H1 (cell line): ENCODE measurements around the gene SCARB1. TPM values are rescaled to one million over a fixed set of nuclear protein-coding genes. Genes with fewer than 3 reads are reported as not detected.
A peak's percentile ranks its signal among the peaks of the same experiment; 100 is the strongest.

ENCODE experiments used
- CTCF ChIA-PET: fragments of 300-600 bp; sonication (Branson Sonifier 250); formaldehyde crosslinking; loops from one replicate; lab custom pipeline; 2021; ENCODE audit not compliant: partially characterized antibody; lab: Charles Lee
- POLR2A ChIA-PET: fragments of 300-600 bp; sonication (Branson Sonifier 250); formaldehyde crosslinking; loops from one replicate; lab custom pipeline; 2021; ENCODE audit warnings: inconsistent platforms; ENCODE audit not compliant: partially characterized antibody; lab: Charles Lee
- DNase-seq, 2 experiments: peaks; one replicate each; pipeline versions ENCODE4 v3.0.0 to v3.0.0-alpha.2; 2010 to 2022; ENCODE audit warnings: low spot score in 2 of 2, low read depth in 1 of 2, mixed read lengths in 1 of 2
- FAIRE-seq: peaks from 2 replicates; lab custom pipeline; 2011; peaks lifted over from hg19 to GRCh38; lab: Jason Lieb, UNC
- H2AFZ ChIP-seq: 2 replicates; pipeline ENCODE4 v1.8.1; 2012; ENCODE audit warnings: low read length, inconsistent platforms
- H2AK5ac ChIP-seq: 2 replicates; pipeline ENCODE4 v1.6.1; 2013; ENCODE audit warnings: low read depth, low read length
- H2BK120ac ChIP-seq: replicated peaks from 2 replicates; pipeline ENCODE3; 2013; ENCODE audit warnings: low read depth, low read length, inconsistent platforms
- H2BK12ac ChIP-seq: 2 replicates; pipeline ENCODE4 v1.6.1; 2013; ENCODE audit warnings: low read depth, low read length
- H2BK15ac ChIP-seq: 2 replicates; pipeline ENCODE4 v1.6.1; 2013; ENCODE audit warnings: low read length
- H2BK20ac ChIP-seq: 2 replicates; pipeline ENCODE4 v1.6.1; 2013; ENCODE audit warnings: low read length
- H2BK5ac ChIP-seq: 2 replicates; pipeline ENCODE4 v1.6.1; 2013; ENCODE audit warnings: low read depth, low read length
- H3K14ac ChIP-seq: 2 replicates; pipeline ENCODE4 v1.6.1; 2013; ENCODE audit warnings: inconsistent platforms; ENCODE audit not compliant: insufficient read length
- H3K18ac ChIP-seq: 2 replicates; pipeline ENCODE4 v1.6.1; 2013; ENCODE audit warnings: low read length; ENCODE audit errors: extremely low read depth
- H3K23ac ChIP-seq: 2 replicates; pipeline ENCODE4 v1.6.1; 2013; ENCODE audit warnings: inconsistent platforms; ENCODE audit not compliant: insufficient read length
- H3K23me2 ChIP-seq: 2 replicates; pipeline ENCODE4 v1.6.1; 2013; ENCODE audit warnings: low read depth, low read length
- H3K27ac ChIP-seq: 2 replicates; pipeline ENCODE4 v1.6.1; 2011; ENCODE audit warnings: low read depth, low read length, inconsistent platforms
- H3K27me3 ChIP-seq, 4 experiments: replicated peaks in 1 of 4; 1 replicate in 1 of 4; 2 replicates in 3 of 4; pipeline versions ENCODE4 v1.6.1 to v1.8.1; 2011 to 2013; ENCODE audit warnings: low read length in 3 of 4, mild to moderate bottlenecking in 3 of 4, inconsistent platforms in 2 of 4, mixed read lengths in 2 of 4, moderate library complexity in 1 of 4; ENCODE audit not compliant: control insufficient read depth in 3 of 4, insufficient read depth in 3 of 4; ENCODE audit errors: extremely low read depth in 1 of 4
- H3K36me3 ChIP-seq, 4 experiments: 2 replicates each; pipeline versions ENCODE4 v1.6.1 to v1.8.1; 2011 to 2013; ENCODE audit warnings: mild to moderate bottlenecking in 4 of 4, low read length in 3 of 4, moderate library complexity in 2 of 4, control low read depth in 1 of 4, inconsistent platforms in 1 of 4; ENCODE audit not compliant: insufficient read depth in 4 of 4, control insufficient read depth in 2 of 4
- H3K4ac ChIP-seq: replicated peaks from 2 replicates; pipeline ENCODE3; 2013; ENCODE audit warnings: low read length, low read depth, mixed read lengths, inconsistent platforms; ENCODE audit not compliant: insufficient read length
- H3K4me1 ChIP-seq, 4 experiments: replicated peaks in 1 of 4; 1 replicate in 1 of 4; 2 replicates in 3 of 4; pipeline versions ENCODE4 v1.6.1 to v1.8.1; 2011 to 2013; ENCODE audit warnings: low read length in 3 of 4, inconsistent platforms in 2 of 4, mixed read lengths in 1 of 4; ENCODE audit not compliant: insufficient read depth in 4 of 4, control insufficient read depth in 3 of 4
- H3K4me2 ChIP-seq, 2 experiments: 2 replicates each; pipeline versions ENCODE4 v1.6.1 to v1.8.1; 2011 to 2013; ENCODE audit warnings: low read depth in 2 of 2, low read length in 2 of 2, control low read depth in 1 of 2, inconsistent platforms in 1 of 2, mild to moderate bottlenecking in 1 of 2; ENCODE audit not compliant: insufficient read depth in 1 of 2
- H3K4me3 ChIP-seq, 4 experiments: fragments of 200-600, 300-600 bp in 1 of 4; sonication (generic), shearing (Covaris generic), sonication (Bioruptor Twin) in 1 of 4; 2 replicates each; pipeline versions ENCODE4 v1.5.1 to v1.8.1; 2011 to 2016; ENCODE audit warnings: low read length in 4 of 4, low read depth in 3 of 4, control low read depth in 2 of 4, inconsistent platforms in 2 of 4, mild to moderate bottlenecking in 2 of 4, mixed read lengths in 1 of 4, moderate library complexity in 1 of 4; ENCODE audit not compliant: insufficient read depth in 2 of 4; ENCODE audit errors: extremely low read depth in 1 of 4
- H3K56ac ChIP-seq: replicated peaks from 2 replicates; pipeline ENCODE3; 2013; ENCODE audit warnings: low read depth, mild to moderate bottlenecking, mixed read lengths, low read length, inconsistent platforms; ENCODE audit not compliant: insufficient read length
- H3K79me1 ChIP-seq: 2 replicates; pipeline ENCODE4 v1.6.1; 2013; ENCODE audit warnings: low read depth, low read length, control low read depth
- H3K79me2 ChIP-seq, 2 experiments: 2 replicates each; pipeline versions ENCODE4 v1.6.1 to v1.8.1; 2012 to 2013; ENCODE audit warnings: low read length in 2 of 2, mild to moderate bottlenecking in 2 of 2, inconsistent platforms in 1 of 2; ENCODE audit not compliant: insufficient read depth in 2 of 2, control insufficient read depth in 1 of 2
- H3K9ac ChIP-seq, 4 experiments: replicated peaks in 1 of 4; 1 replicate in 1 of 4; 2 replicates in 3 of 4; pipeline versions ENCODE4 v1.6.1 to v1.8.1; 2011 to 2013; ENCODE audit warnings: low read depth in 3 of 4, low read length in 3 of 4, control low read depth in 2 of 4, mild to moderate bottlenecking in 2 of 4, moderate library complexity in 2 of 4, inconsistent platforms in 1 of 4; ENCODE audit errors: extremely low read depth in 1 of 4
- H3K9me3 ChIP-seq, 2 experiments: 2 replicates each; pipeline versions ENCODE4 v1.6.1 to v1.8.1; 2012 to 2013; ENCODE audit warnings: mild to moderate bottlenecking in 2 of 2, moderate library complexity in 2 of 2, control low read depth in 1 of 2, inconsistent platforms in 1 of 2, low read depth in 1 of 2, low read length in 1 of 2, mixed read lengths in 1 of 2; ENCODE audit not compliant: insufficient read depth in 2 of 2
- H4K20me1 ChIP-seq, 2 experiments: replicated peaks in 1 of 2; 2 replicates each; pipeline versions ENCODE3 to v1.8.1; 2011 to 2013; ENCODE audit warnings: inconsistent platforms in 2 of 2, low read length in 2 of 2, mild to moderate bottlenecking in 1 of 2; ENCODE audit not compliant: insufficient read depth in 2 of 2, control insufficient read depth in 1 of 2
- H4K5ac ChIP-seq: 2 replicates; pipeline ENCODE4 v1.6.1; 2013; ENCODE audit warnings: low read length, low read depth, mixed read lengths, inconsistent platforms; ENCODE audit not compliant: insufficient read length
- H4K8ac ChIP-seq: 2 replicates; pipeline ENCODE4 v1.8.0; 2013; ENCODE audit warnings: mild to moderate bottlenecking, moderate library complexity, low read length, inconsistent platforms; ENCODE audit not compliant: insufficient read depth; ENCODE audit errors: extremely low read depth
- H4K91ac ChIP-seq: replicated peaks from 2 replicates; pipeline ENCODE3; 2013; ENCODE audit warnings: low read length, mixed read lengths, inconsistent platforms; ENCODE audit not compliant: insufficient read length
- HDAC6 ChIP-seq: IDR thresholded peaks from one replicate; pipeline ENCODE4 v1.7.1; 2012; ENCODE audit warnings: low read depth, mild to moderate bottlenecking, inconsistent platforms, low read length, moderate library complexity
- JUN ChIP-seq: IDR thresholded peaks from 2 replicates; pipeline ENCODE4 v1.6.1; 2011; ENCODE audit warnings: low read depth, mild to moderate bottlenecking, improper control_type of control experiment, low read length
- NANOG ChIP-seq: IDR thresholded peaks from 2 replicates; pipeline ENCODE4 v1.6.1; 2011; ENCODE audit warnings: low read length, low read depth, mild to moderate bottlenecking, inconsistent platforms; ENCODE audit not compliant: insufficient read depth, poor library complexity, severe bottlenecking
- RNF2 ChIP-seq: fragments of 200-900, 300-1000 bp; sonication (generic); IDR thresholded peaks from 2 replicates; pipeline ENCODE4 v1.7.1; 2016; ENCODE audit warnings: borderline replicate concordance, low read depth, mild to moderate bottlenecking, antibody characterized with exemption, low read length; ENCODE audit not compliant: poor library complexity, severe bottlenecking; ENCODE audit errors: missing control alignments
- SP2 ChIP-seq: IDR thresholded peaks from 2 replicates; pipeline ENCODE4 v1.6.1; 2012; ENCODE audit warnings: mild to moderate bottlenecking, low read length, inconsistent platforms
- TAF1 ChIP-seq: IDR thresholded peaks from 2 replicates; pipeline ENCODE4 v1.6.1; 2011; ENCODE audit warnings: mild to moderate bottlenecking, low read depth, low read length
- WGBS, 2 experiments: shearing (Covaris generic) in 1 of 2; methylation state at CpG; one replicate each; pipeline versions ENCODE4 v1.1.6 to v1.1.7; 2013 to 2015; ENCODE audit warnings: low lambda C conversion rate in 2 of 2, mixed read lengths in 2 of 2, inconsistent platforms in 1 of 2, low coverage in 1 of 2, missing lambda C conversion rate in 1 of 2; ENCODE audit not compliant: insufficient replicate concordance in 2 of 2, insufficient coverage in 1 of 2, insufficient read length in 1 of 2; ENCODE audit errors: extremely low coverage in 1 of 2, missing lambda C conversion rate in 1 of 2; 5-methylcytosine and 5-hydroxymethylcytosine counted together
- polyA plus RNA-seq, 7 experiments: library from polyadenylated mRNA; depleted of rRNA in 3 of 7; stranded (reverse) in 5 of 7; unstranded in 2 of 7; fragments of >200 nt in 5 of 7; fragments of 200-250 nt in 2 of 7; gene quantifications; 1 replicate in 5 of 7; 2 replicates in 1 of 7; 4 replicates in 1 of 7; pipeline versions ENCODE4 v1.2.1 to v1.2.3, GENCODE V29; 2011 to 2013; ENCODE audit warnings: missing spikeins in 2 of 7, mixed read lengths in 2 of 7
- total RNA-seq: library from RNA; stranded (reverse); fragmentation: NEBNext Ultra II Directional; extraction: Animal tissue kit (Norgen Biotek cat#: 25700); gene quantifications from 2 replicates; pipeline ENCODE4 v1.2.1, GENCODE V29; 2021
- TF ChIP-seq, protein P1 (sequence below): IDR thresholded peaks from 2 replicates; pipeline ENCODE4 v1.6.1; 2011; ENCODE audit warnings: low read depth, mild to moderate bottlenecking, low read length; ENCODE audit not compliant: insufficient read depth
- TF ChIP-seq, protein P2 (sequence below): IDR thresholded peaks from 2 replicates; pipeline ENCODE4 v1.6.1; 2012; ENCODE audit warnings: low read length, inconsistent platforms

SCARB1 gene
- total and polyA plus RNA-seq, 2 of the 8 experiments (the other 6 are each of a cell fraction or from before 2014, with no cell fraction given), result 45.3 to 57.1 TPM

DNA sequence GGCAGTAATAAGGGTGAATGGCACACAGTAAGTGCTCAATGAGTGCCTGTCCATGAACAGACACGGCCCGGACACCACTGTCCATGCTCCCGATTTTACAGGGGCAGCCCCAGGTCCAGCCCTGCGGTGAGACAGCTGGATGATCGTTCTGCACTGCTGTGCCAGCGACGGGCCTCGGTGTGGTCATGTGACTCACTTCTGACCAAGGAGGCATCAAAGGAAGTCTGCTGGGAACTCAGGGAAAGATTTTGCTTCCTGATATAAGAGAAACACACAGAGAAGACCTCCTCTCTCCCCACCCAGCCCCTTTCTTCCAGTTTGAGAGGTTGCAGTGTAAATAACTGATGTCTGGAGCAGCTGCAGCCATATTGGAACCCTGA is 126.6 kb downstream of the SCARB1 start:
- H3K36me3 ChIP-seq, result no peaks in the 10 kb centered on the region
- H3K18ac ChIP-seq, result no peak overlapping the region
- H3K23ac ChIP-seq, result no peak overlapping the region
- CTCF ChIA-PET, result interaction anchor here (8.9 to 13.8 kb wide), 2 partner anchors 17 to 27 kb away, joined by 76 to 159 read pairs; no protein-coding TSS in a partner anchor
- FAIRE-seq, result no peak
- H3K79me2 ChIP-seq, result no peaks in the 10 kb centered on the region
- no peak overlapping the region for H2BK5ac ChIP-seq
- no peak overlapping the region for H3K56ac ChIP-seq
- peaks cover 0 to 2% (median 0%) of the 10 kb centered on the region in 4 experiments; a peak in 2 of 7 replicates for H3K27me3 ChIP-seq
- no peaks in the 10 kb centered on the region; a peak in 1 of 4 replicates for H3K9me3 ChIP-seq
- no peak overlapping the region for H3K14ac ChIP-seq
- no peak overlapping the region for H3K4ac ChIP-seq
- H4K20me1 ChIP-seq, result no peaks in the 10 kb centered on the region
- H3K23me2 ChIP-seq, result no peaks in the 10 kb centered on the region
- H3K4me1 ChIP-seq, result peaks cover 0 to 10% (median 5%) of the 10 kb centered on the region in 4 experiments; a peak in 4 of 7 replicates
- no peak overlapping the region for H2AK5ac ChIP-seq
- no peak overlapping the region for H4K5ac ChIP-seq
- no peak overlapping the region for H2AFZ ChIP-seq
- H4K91ac ChIP-seq, result no peak overlapping the region
- H2BK12ac ChIP-seq, result 0 out of 2 replicates have a peak overlapping the region, but pooled peaks have one; percentile 19
- peak overlapping the region; percentile 78; the same call in 1 of the 2 replicates for H2BK15ac ChIP-seq
- POLR2A ChIA-PET, result interaction anchor here (0.6 to 0.9 kb wide), 2 partner anchors 9 to 11 kb away, joined by 3 read pairs; no protein-coding TSS in a partner anchor
- H3K4me3 ChIP-seq, result no peak overlapping the region
- no peak for DNase-seq
- no peaks in the 10 kb centered on the region for H3K79me1 ChIP-seq
- no peak overlapping the region for H3K9ac ChIP-seq
- 87% methylated on average over 8 of the region's 8 CpGs; no CpG with 5 or more reads in 1 of the 2 experiments for WGBS, 2 experiments
- H2BK20ac ChIP-seq, result no peak overlapping the region
- H4K8ac ChIP-seq, result no peak overlapping the region
- H3K4me2 ChIP-seq, result no peak overlapping the region
- H3K27ac ChIP-seq, result no peak overlapping the region
- no peak overlapping the region for H2BK120ac ChIP-seq
- no peak for TF ChIP-seq TAF1
- TF ChIP-seq, protein P1, sequence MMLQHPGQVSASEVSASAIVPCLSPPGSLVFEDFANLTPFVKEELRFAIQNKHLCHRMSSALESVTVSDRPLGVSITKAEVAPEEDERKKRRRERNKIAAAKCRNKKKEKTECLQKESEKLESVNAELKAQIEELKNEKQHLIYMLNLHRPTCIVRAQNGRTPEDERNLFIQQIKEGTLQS, result no peak
- TF ChIP-seq NANOG, result no peak
- no peak for TF ChIP-seq HDAC6
- TF ChIP-seq JUN, result no peak
- TF ChIP-seq SP2, result no peak
- TF ChIP-seq RNF2, result no peak
- TF ChIP-seq, protein P2, sequence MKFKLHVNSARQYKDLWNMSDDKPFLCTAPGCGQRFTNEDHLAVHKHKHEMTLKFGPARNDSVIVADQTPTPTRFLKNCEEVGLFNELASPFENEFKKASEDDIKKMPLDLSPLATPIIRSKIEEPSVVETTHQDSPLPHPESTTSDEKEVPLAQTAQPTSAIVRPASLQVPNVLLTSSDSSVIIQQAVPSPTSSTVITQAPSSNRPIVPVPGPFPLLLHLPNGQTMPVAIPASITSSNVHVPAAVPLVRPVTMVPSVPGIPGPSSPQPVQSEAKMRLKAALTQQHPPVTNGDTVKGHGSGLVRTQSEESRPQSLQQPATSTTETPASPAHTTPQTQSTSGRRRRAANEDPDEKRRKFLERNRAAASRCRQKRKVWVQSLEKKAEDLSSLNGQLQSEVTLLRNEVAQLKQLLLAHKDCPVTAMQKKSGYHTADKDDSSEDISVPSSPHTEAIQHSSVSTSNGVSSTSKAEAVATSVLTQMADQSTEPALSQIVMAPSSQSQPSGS, result no peak
